SU-DHL-6 (cell line): ENCODE results near the gene MESP2.

ENCODE experiments used
- H2AFZ ChIP-seq: fragments of 200-600 bp; sonication (generic); 2 replicates; pipeline ENCODE4 v1.6.1; 2014; ENCODE audit warnings: low read depth, mild to moderate bottlenecking, moderate library complexity, mixed read lengths, antibody characterized with exemption, low read length; ENCODE audit not compliant: severe bottlenecking
- H3F3A ChIP-seq: fragments of 200-600 bp; shearing (Covaris generic); 2 replicates; pipeline ENCODE4 v1.6.0; 2016; ENCODE audit warnings: antibody characterized with exemption, mild to moderate bottlenecking; ENCODE audit not compliant: insufficient read depth
- H3K27ac ChIP-seq: fragments of 200-600 bp; sonication (generic); 2 replicates; pipeline ENCODE4 v1.5.1; 2016; ENCODE audit warnings: low read depth, mild to moderate bottlenecking, low read length, moderate library complexity, mixed read lengths
- H3K27me3 ChIP-seq: fragments of 200-600 bp; sonication (generic), shearing (Covaris generic); 2 replicates; pipeline ENCODE4 v1.6.0; 2014; ENCODE audit warnings: mild to moderate bottlenecking, low read length
- H3K36me3 ChIP-seq: fragments of 200-600 bp; sonication (generic); 2 replicates; pipeline ENCODE4 v1.6.1; 2014; ENCODE audit warnings: mild to moderate bottlenecking, low read length, mixed read lengths
- H3K4me2 ChIP-seq: fragments of 300-600, 200-600 bp; shearing (Covaris generic), sonication (generic); 2 replicates; pipeline ENCODE4 v1.6.0; 2014; ENCODE audit warnings: low read length, low read depth, mild to moderate bottlenecking; ENCODE audit not compliant: poor library complexity, severe bottlenecking
- H3K4me3 ChIP-seq: fragments of 200-600 bp; sonication (generic); 2 replicates; pipeline ENCODE4 v1.5.1; 2014; ENCODE audit warnings: antibody characterized with exemption, low read length, mild to moderate bottlenecking, mixed read lengths; ENCODE audit not compliant: insufficient read depth, poor library complexity, severe bottlenecking
- H3K79me2 ChIP-seq: fragments of 200-600 bp; sonication (generic); 2 replicates; pipeline ENCODE4 v1.6.1; 2014; ENCODE audit warnings: mild to moderate bottlenecking, low read length, moderate library complexity; ENCODE audit not compliant: insufficient read depth
- H3K9ac ChIP-seq: fragments of 200-600 bp; sonication (generic); 2 replicates; pipeline ENCODE4 v1.7.0; 2014; ENCODE audit warnings: mild to moderate bottlenecking, low read length
- H3K9me2 ChIP-seq: fragments of 200-600 bp; sonication (generic); replicated peaks from 2 replicates; pipeline ENCODE4 v1.6.1; 2014; ENCODE audit warnings: low read length; ENCODE audit not compliant: insufficient read depth
- H3K9me3 ChIP-seq: fragments of 200-600 bp; sonication (generic); 2 replicates; pipeline ENCODE4 v1.6.1; 2014; ENCODE audit warnings: low read length, mixed read lengths; ENCODE audit not compliant: insufficient read depth
- H4K20me1 ChIP-seq: fragments of 200-600 bp; sonication (generic); 2 replicates; pipeline ENCODE4 v1.6.1; 2014; ENCODE audit warnings: low read depth, mild to moderate bottlenecking, antibody characterized with exemption, low read length, moderate library complexity, mixed read lengths
- EZH2phosphoT487 ChIP-seq: fragments of 200-600 bp; sonication (generic), shearing (Covaris generic); conservative IDR thresholded peaks from 2 replicates; pipeline ENCODE4 v1.6.1; 2018; ENCODE audit warnings: mild to moderate bottlenecking, antibody characterized with exemption, low read length, moderate library complexity, mixed read lengths
- TF ChIP-seq, protein P1 (sequence below): fragments of 200-600 bp; sonication (generic); IDR thresholded peaks from one replicate; pipeline ENCODE4 v1.5.1; 2017; ENCODE audit warnings: antibody characterized with exemption, mild to moderate bottlenecking, low read length, moderate library complexity; ENCODE audit not compliant: insufficient read depth, poor library complexity, severe bottlenecking

Gene MESP2

DNA sequence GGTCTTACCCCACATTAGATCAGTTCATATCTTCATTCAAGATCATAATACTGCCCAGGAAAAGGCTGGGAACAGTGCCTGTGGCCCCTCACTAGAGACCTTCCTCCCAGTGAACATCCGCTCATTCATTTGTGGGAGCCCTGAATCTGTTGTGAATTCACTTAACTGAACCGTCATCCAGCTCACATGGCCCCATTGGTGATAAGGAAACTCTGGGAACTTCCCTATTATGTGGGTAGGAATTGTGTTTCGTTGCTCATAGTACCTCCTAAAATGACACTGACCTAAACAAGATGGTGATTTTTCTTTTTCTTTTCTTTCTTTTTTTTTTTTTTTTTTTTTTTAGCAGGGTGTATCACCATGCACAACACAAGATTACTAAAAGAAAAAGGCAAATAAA, 6.8 kb upstream of the MESP2 start:
- no peaks in the 10 kb centered on the region for H3K9me3 ChIP-seq
- no peaks in the 10 kb centered on the region for H3K9me2 ChIP-seq
- no peaks in the 10 kb centered on the region for H3K36me3 ChIP-seq
- no peaks in the 10 kb centered on the region for H4K20me1 ChIP-seq
- no peak for TF ChIP-seq EZH2phosphoT487
- TF ChIP-seq, protein P1, sequence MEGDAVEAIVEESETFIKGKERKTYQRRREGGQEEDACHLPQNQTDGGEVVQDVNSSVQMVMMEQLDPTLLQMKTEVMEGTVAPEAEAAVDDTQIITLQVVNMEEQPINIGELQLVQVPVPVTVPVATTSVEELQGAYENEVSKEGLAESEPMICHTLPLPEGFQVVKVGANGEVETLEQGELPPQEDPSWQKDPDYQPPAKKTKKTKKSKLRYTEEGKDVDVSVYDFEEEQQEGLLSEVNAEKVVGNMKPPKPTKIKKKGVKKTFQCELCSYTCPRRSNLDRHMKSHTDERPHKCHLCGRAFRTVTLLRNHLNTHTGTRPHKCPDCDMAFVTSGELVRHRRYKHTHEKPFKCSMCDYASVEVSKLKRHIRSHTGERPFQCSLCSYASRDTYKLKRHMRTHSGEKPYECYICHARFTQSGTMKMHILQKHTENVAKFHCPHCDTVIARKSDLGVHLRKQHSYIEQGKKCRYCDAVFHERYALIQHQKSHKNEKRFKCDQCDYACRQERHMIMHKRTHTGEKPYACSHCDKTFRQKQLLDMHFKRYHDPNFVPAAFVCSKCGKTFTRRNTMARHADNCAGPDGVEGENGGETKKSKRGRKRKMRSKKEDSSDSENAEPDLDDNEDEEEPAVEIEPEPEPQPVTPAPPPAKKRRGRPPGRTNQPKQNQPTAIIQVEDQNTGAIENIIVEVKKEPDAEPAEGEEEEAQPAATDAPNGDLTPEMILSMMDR = no peak
- no peaks in the 10 kb centered on the region for H3K27me3 ChIP-seq
- H3K4me2 ChIP-seq = no peak overlapping the region
- H3K9ac ChIP-seq = no peak overlapping the region
- H3K27ac ChIP-seq = no peak overlapping the region
- H2AFZ ChIP-seq = no peak overlapping the region
- no peaks in the 10 kb centered on the region for H3F3A ChIP-seq
- H3K4me3 ChIP-seq = no peak overlapping the region
- no peaks in the 10 kb centered on the region for H3K79me2 ChIP-seq

DNA sequence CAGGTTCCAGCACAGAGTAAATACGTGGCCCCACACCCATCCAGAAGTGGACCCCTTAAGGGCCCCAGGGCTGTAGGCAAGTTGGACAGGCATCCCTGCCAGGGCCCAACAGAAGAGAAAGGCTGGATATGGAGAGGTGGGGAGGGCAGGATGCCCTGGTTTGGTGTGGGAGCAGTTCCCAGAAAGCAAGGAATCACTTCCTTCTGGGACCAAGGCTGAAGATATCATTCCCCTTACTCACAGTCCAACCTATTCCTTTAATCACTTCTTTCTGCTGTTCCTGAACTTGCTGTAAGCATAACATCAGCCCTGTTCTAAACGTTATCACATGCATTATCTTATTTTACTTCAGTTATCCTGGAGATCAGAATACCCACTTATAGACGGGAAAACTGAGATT, 6.1 kb upstream of the MESP2 start:
- no peak overlapping the region for H3K27ac ChIP-seq
- no peaks in the 10 kb centered on the region for H3K9me3 ChIP-seq
- H3K27me3 ChIP-seq = no peaks in the 10 kb centered on the region
- no peaks in the 10 kb centered on the region for H3K9me2 ChIP-seq
- H3K79me2 ChIP-seq = no peaks in the 10 kb centered on the region
- no peaks in the 10 kb centered on the region for H3K36me3 ChIP-seq
- no peak overlapping the region for H3K9ac ChIP-seq
- H3K4me2 ChIP-seq = no peak overlapping the region
- no peak overlapping the region for H3K4me3 ChIP-seq
- no peaks in the 10 kb centered on the region for H3F3A ChIP-seq
- TF ChIP-seq, protein P1 = no peak
- TF ChIP-seq EZH2phosphoT487 = no peak
- no peaks in the 10 kb centered on the region for H4K20me1 ChIP-seq
- no peak overlapping the region for H2AFZ ChIP-seq

DNA sequence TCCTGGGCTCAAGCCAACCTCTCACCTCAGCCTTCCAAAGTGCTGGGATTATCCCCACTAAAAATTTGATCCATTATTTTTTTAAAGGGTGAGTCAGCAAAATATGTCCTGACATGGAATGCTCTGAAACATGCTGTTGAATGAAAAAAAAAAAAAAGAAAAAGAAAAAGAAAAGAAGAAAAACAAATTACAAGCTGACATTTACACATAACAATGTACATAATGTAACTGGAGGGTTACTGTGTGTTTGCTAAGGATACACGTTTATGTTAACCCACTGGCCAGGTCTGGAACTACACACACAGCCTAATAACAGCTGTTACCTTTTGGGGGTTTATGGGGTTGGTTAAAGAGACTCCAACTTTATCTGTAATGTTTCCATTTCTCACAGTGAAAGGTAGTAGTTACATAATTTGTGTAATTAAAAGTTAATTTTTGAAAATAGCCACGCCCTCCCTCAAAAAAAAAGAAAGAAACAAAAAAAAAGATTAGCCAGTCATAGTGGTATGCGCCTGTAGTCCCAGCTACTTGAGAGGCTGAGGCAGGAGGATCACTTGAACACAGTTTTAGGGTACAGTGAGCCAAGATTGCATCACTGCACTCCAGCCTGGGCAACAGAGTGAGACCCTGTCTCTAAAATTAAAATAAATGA, 3.1 kb upstream of the MESP2 start:
- Histone ChIP-seq H3K36me3 (no peaks in the 10 kb centered on the region), H3K9me2 (no peaks in the 10 kb centered on the region), H3K4me2 (no peak overlapping the region), H3K27me3 (no peaks in the 10 kb centered on the region), H3K9ac (no peak overlapping the region), H3F3A (no peaks in the 10 kb centered on the region), H4K20me1 (no peaks in the 10 kb centered on the region), H3K27ac (no peak overlapping the region), H3K9me3 (no peaks in the 10 kb centered on the region), H3K79me2 (no peaks in the 10 kb centered on the region), H3K4me3 (no peak overlapping the region), H2AFZ (no peak overlapping the region)
- TF ChIP-seq, protein P1 = no peak
- no peak for TF ChIP-seq EZH2phosphoT487

DNA sequence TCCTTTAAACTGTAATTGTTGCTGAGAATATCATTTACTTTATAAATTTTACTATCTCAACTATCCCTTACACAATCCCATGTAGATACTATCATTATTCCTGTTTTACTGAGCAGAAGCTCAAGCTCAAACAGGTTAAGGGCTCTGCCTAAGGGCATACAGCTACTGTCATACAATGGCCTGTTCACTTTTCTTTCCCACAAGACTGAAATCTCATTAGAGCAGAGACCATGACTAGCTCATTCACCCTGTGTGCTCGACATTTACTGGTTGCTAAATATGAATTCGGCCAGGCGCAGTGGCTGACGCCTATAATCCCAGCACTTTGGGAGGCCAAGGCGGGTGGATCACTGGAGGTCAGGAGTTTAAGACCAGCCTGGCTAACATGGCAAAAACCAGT, 1.6 kb upstream of the MESP2 start:
- no peak for TF ChIP-seq EZH2phosphoT487
- TF ChIP-seq, protein P1 = no peak
- Histone ChIP-seq H3K27me3 (no peaks in the 10 kb centered on the region), H3K9ac (no peak overlapping the region), H3F3A (no peaks in the 10 kb centered on the region), H3K4me3 (no peak overlapping the region), H2AFZ (no peak overlapping the region), H3K9me3 (no peaks in the 10 kb centered on the region), H4K20me1 (no peaks in the 10 kb centered on the region), H3K9me2 (no peaks in the 10 kb centered on the region), H3K36me3 (no peaks in the 10 kb centered on the region), H3K27ac (no peak overlapping the region), H3K4me2 (no peak overlapping the region), H3K79me2 (no peaks in the 10 kb centered on the region)
